ENCODE data around the gene LY6G6F.

LY6G6F gene, protein sequence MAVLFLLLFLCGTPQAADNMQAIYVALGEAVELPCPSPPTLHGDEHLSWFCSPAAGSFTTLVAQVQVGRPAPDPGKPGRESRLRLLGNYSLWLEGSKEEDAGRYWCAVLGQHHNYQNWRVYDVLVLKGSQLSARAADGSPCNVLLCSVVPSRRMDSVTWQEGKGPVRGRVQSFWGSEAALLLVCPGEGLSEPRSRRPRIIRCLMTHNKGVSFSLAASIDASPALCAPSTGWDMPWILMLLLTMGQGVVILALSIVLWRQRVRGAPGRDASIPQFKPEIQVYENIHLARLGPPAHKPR

GRCh38 chr6:31706599-31706998 lies at the start of gene LY6G6F:
Gene LY6G6F, plus strand, starts transcription at chr6:31706866. Its CDS starts 41 bp downstream, at chr6:31706907.
- no peak for DNase-seq (ENCODE audit: low read depth)

GRCh38 chr6:31657406-31658157 lies 49.1 kb upstream of the LY6G6F start:
- no peak for DNase-seq (ENCODE audit: low read depth)

GRCh38 chr6:31658158-31658688 lies 48.4 kb upstream of the LY6G6F start:
- DNase-seq (ENCODE audit: low read depth): no peak

- no peak for DNase-seq (ENCODE audit: low read depth)
Measured at GRCh38 chr6:31658983-31659648, 47.5 kb upstream of the LY6G6F start.

DNA sequence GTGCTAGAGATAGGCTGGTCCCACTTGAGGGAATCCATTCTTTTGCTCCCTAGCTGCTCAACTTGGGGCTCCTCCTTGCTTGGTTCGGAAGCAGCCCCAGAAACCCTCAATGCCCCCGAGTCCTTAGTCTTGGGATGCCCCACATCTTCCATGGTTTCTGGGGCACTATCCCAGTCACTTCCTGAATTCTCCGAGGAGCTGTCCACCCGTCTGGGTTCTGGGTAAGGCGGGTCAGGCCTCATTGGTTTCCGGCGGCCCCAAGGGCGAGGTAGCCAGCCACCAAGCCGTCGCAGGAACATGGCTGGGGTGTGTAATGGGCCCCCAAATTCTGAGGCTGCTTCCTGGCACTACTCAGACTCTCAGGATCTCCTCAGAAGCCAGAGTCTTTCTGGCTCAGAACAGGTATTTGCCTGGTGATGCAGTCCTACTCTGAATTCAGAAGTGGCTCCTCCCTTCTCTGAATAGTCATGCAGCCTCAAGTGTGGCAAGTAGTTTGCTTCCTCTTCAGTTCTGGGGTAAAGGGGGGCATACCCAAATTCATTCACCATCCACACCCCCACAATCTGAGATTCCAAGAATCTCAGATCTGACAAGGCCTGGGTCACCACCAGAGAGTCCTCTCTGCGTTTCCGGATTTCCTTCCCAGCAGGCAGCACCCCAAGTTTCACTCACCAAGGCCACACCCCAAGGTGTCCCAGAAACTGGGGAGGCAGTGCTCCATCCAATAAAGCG lies 46.9 kb upstream of the LY6G6F start:
- DNase-seq (ENCODE audit: low read depth): no peak

DNA sequence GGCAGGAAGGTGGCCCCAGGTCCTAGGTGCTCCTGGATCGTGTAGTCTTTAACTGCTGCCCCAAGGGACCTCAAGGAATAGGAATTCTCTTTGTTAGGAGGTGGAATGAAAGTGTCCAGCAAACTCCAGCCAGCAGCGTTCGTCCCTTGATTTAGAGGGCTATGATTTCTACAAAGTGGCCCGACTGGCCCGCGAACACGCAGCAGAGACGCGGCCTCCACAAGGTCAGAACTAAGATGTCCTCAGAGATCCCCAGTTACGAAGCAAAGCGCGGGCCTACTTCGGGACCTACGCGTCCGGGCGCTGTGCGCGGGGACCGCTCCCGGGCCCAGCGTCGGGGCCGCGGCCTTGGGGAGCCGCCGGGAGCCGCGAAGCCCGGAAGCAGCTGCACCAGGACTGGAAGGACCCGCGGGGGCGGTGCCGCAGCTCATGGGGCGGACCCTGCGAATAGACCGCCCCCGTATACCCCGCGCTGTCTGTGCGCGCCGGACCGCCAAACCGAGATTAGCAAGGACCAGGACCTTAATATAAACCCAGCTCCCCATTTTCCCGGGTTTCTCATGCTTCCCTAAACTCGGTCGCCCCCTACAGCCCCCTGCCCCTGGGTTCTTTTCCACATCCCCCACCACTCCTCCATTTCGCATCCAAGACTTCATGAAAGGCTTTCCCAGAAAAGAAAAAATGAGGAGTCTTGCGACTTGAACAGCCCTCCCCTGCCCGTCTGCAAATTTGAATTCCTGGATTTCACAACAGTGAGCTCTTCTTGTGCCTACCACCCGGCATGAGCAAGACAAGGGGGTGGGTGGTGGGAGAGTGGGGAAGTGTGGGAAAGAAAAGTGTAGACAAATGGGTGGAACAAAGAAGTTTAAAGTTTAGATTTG lies 46.0 kb upstream of the LY6G6F start, which contains the start of gene C6orf47:
Gene C6orf47, minus strand, starts transcription at position 398 of the 881 bp plus-strand sequence. CDS start 831 bp downstream, outside the sequence.
- DNase-seq (ENCODE audit: low read depth): peak; percentile 41

- no peak for DNase-seq (ENCODE audit: low read depth)
Measured at GRCh38 chr6:31661262-31662123, 45.2 kb upstream of the LY6G6F start.

DNA sequence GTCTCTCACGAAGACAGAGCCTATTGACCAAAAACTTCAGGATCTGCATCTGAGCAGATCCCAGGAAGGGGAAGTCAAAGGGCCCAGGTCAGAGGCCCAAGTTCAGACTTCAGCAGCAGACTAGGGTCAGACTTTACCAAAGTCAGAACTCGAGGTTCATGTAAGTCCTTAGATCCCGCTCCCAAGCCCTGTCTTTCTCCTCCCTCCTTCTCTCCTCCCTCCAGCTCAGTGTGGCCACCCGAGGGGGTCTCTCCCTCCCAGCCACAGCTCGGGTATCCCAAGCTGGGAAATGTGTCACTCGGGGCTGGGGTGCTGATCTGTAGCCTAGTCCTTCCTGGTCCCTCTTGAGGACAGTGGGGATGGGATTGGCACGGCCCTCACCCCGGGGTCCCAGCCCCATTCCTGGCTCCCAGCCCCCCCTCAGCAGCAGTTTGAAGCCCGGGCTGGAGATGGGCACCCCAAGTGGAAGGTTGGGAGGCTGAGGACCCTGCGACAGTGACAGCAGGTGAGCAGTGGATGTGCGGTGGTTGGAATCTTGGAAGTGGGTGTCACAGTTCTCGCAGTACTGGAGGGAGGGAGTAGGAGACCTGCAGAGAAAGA lies 44.4 kb upstream of the LY6G6F start:
- no peak for DNase-seq (ENCODE audit: low read depth)

- no peak for DNase-seq (ENCODE audit: low read depth)
Measured at GRCh38 chr6:31663126-31663960, 43.3 kb upstream of the LY6G6F start.

- DNase-seq (ENCODE audit: low read depth): no peak
Measured at GRCh38 chr6:31663961-31664789, 42.5 kb upstream of the LY6G6F start.

GRCh38 chr6:31664790-31665500 lies 41.7 kb upstream of the LY6G6F start, which contains the start of gene GPANK1:
Gene GPANK1, minus strand, starts transcription at chr6:31664997. Its CDS starts 519 bp downstream, at chr6:31664478.
- DNase-seq (ENCODE audit: low read depth): peak; percentile 83

- peak; percentile 95 for DNase-seq (ENCODE audit: low read depth)
Measured at GRCh38 chr6:31665501-31666336, 40.9 kb upstream of the LY6G6F start, which contains the start of gene CSNK2B. Gene CSNK2B, plus strand, starts transcription at chr6:31666080. Its CDS starts 752 bp downstream, at chr6:31666832.

- no peak for DNase-seq (ENCODE audit: low read depth)
Measured at GRCh38 chr6:31666337-31666965, 40.2 kb upstream of the LY6G6F start.

DNA sequence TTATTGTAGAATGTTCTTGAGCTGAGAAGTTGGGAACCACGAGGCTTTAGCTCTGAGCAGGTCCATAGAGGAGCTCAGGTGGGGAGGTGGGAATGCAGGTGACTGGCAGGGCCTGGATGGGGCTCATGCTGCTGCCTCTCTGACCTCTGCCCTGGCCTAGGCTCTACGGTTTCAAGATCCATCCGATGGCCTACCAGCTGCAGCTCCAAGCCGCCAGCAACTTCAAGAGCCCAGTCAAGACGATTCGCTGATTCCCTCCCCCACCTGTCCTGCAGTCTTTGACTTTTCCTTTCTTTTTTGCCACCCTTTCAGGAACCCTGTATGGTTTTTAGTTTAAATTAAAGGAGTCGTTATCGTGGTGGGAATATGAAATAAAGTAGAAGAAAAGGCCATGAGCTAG lies 37.0 kb upstream of the LY6G6F start, which contains the start of gene LY6G5B:
Gene LY6G5B, plus strand, starts transcription at position 301 of the 400 bp plus-strand sequence. CDS start 975 bp downstream, outside the sequence.
- DNase-seq (ENCODE audit: low read depth): no peak

DNA sequence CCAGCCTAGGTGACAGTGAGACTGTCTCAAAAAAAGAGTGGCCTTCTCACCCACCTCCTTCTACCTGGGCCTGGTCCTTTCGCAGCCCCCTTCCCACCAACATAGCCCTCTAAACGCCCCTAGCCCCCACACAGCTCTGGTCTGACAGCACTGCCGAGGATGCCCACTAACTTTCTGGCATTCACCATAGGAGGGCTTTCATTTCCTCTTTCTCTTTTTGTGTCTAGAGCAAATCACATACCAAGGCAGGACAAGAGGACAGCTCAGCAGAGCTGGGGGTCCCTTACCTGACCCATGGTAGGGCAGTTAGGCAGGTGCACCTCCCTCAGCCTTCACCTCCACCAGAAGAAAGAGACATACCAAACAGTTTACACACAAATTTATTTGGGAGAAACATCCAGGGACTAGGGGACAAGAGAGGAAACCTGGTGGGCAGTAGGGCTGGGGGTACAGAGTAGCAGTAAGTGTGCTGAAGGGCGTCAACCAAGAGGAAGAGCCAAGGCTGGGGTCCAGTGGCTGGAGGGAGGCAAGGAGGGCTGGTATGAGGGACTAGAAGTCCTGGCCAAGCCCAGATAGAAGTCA lies 30.3 kb upstream of the LY6G6F start:
- no peak for DNase-seq (ENCODE audit: low read depth)
